ENCODE data around the gene PTPN14. TPM values are rescaled to one million over a fixed set of nuclear protein-coding genes. Genes with fewer than 3 reads are reported as not detected.

The PTPN14 gene
- total and polyA plus RNA-seq, 2 of the 8 experiments (the other 6 are each of a cell fraction or from before 2014, with no cell fraction given): 14.4 to 93.6 TPM

GRCh38 chr1:214362188-214362882 is 189.1 kb downstream of the PTPN14 start:
- Histone ChIP-seq H3K27me3 (replicated peaks in 1 of 4; ENCODE audit: control insufficient read depth in 3 of 4, extremely low read depth in 1 of 4, insufficient read depth in 3 of 4, low read length in 3 of 4) (no peaks in the 10 kb centered on the region), H3K79me2 (ENCODE audit: control insufficient read depth in 1 of 2, insufficient read depth in 2 of 2, low read length in 2 of 2) (no peaks in the 10 kb centered on the region), H4K20me1 (replicated peaks in 1 of 2; ENCODE audit: control insufficient read depth in 1 of 2, insufficient read depth in 2 of 2, low read length in 2 of 2) (no peaks in the 10 kb centered on the region), H3K27ac (ENCODE audit: low read depth, low read length) (no peak overlapping the region), H3K9ac (replicated peaks in 1 of 4; ENCODE audit: extremely low read depth in 1 of 4, low read depth in 3 of 4, low read length in 3 of 4) (no peak overlapping the region), H3K4me1 (replicated peaks in 1 of 4; ENCODE audit: control insufficient read depth in 3 of 4, insufficient read depth in 4 of 4, low read length in 3 of 4) (no peaks in the 10 kb centered on the region), H2BK20ac (ENCODE audit: low read length) (no peak overlapping the region), H2BK12ac (ENCODE audit: low read depth, low read length) (no peak overlapping the region), H3K9me3 (ENCODE audit: insufficient read depth in 2 of 2, low read depth in 1 of 2, low read length in 1 of 2) (no peaks in the 10 kb centered on the region), H3K14ac (ENCODE audit: insufficient read length) (no peak overlapping the region), H3K23ac (ENCODE audit: insufficient read length) (no peak overlapping the region), H3K4me3 (ENCODE audit: extremely low read depth in 1 of 4, insufficient read depth in 2 of 4, low read depth in 3 of 4, low read length in 4 of 4) (no peak overlapping the region), H2AFZ (ENCODE audit: low read length) (no peak overlapping the region), H3K4me2 (ENCODE audit: insufficient read depth in 1 of 2, low read depth in 2 of 2, low read length in 2 of 2) (no peak overlapping the region), H4K91ac (replicated peaks; ENCODE audit: insufficient read length, low read length) (no peak overlapping the region), H3K18ac (ENCODE audit: extremely low read depth, low read length) (no peak overlapping the region), H2BK15ac (ENCODE audit: low read length) (no peak overlapping the region), H3K36me3 (ENCODE audit: control insufficient read depth in 2 of 4, insufficient read depth in 4 of 4, low read length in 3 of 4) (peaks cover 2 to 60% (median 15%) of the 10 kb centered on the region in 4 experiments; a peak in 7 of 8 replicates), H2AK5ac (ENCODE audit: low read depth, low read length) (no peak overlapping the region), H3K23me2 (ENCODE audit: low read depth, low read length) (peaks cover 2% of the 10 kb centered on the region; the same call in 1 of the 2 replicates), H4K5ac (ENCODE audit: insufficient read length, low read depth, low read length) (no peak overlapping the region), H3K79me1 (ENCODE audit: low read depth, low read length) (no peaks in the 10 kb centered on the region; the same call in 1 of the 2 replicates), H3K4ac (replicated peaks; ENCODE audit: insufficient read length, low read depth, low read length) (no peak overlapping the region), H2BK120ac (replicated peaks; ENCODE audit: low read depth, low read length) (no peak overlapping the region), H2BK5ac (ENCODE audit: low read depth, low read length) (no peak overlapping the region), H4K8ac (ENCODE audit: extremely low read depth, insufficient read depth, low read length) (no peak overlapping the region), H3K56ac (replicated peaks; ENCODE audit: insufficient read length, low read depth, low read length) (no peak overlapping the region)
- POLR2A ChIA-PET (ENCODE audit: partially characterized antibody): no interaction called here
- CTCF ChIA-PET (ENCODE audit: partially characterized antibody): interaction anchor here (1.6 to 11.1 kb wide), 2 partner anchors 10 to 32 kb away, joined by 7 to 124 read pairs; no protein-coding TSS in a partner anchor
- FAIRE-seq (no peak), DNase-seq (ENCODE audit: low read depth in 1 of 2, low spot score in 2 of 2) (no peak)
- 85% methylated on average over 9 of the region's 9 CpGs; no CpG with 5 or more reads in 1 of the 2 experiments for WGBS, 2 experiments (ENCODE audit: extremely low coverage in 1 of 2, insufficient coverage in 1 of 2, insufficient read length in 1 of 2, insufficient replicate concordance in 2 of 2, low coverage in 1 of 2, low lambda C conversion rate in 2 of 2, missing lambda C conversion rate in 1 of 2)
- TF ChIP-seq POLR2A (IDR thresholded peaks at IDR 0.05; ENCODE audit: control extremely low read depth in 1 of 2, low read depth in 2 of 2, low read length in 2 of 2): no peak
- TF ChIP-seq CBX5 (IDR thresholded peaks at IDR 0.05; ENCODE audit: low read depth, low read length): no peak
- no peak for TF ChIP-seq EZH2 (IDR thresholded peaks at IDR 0.05; ENCODE audit: low read depth, low read length, severe bottlenecking)
- TF ChIP-seq RNF2 (IDR thresholded peaks at IDR 0.05; ENCODE audit: borderline replicate concordance, low read depth, low read length, missing control alignments, poor library complexity, severe bottlenecking): no peak
- TF ChIP-seq GABPA (IDR thresholded peaks at IDR 0.05; ENCODE audit: borderline replicate concordance, insufficient read depth, low read length): no peak
- TF ChIP-seq EGR1 (IDR thresholded peaks at IDR 0.05; ENCODE audit: borderline replicate concordance, low read depth, low read length): no peak
- TF ChIP-seq TEAD4 (IDR thresholded peaks at IDR 0.05; ENCODE audit: low read depth, low read length): no peak
- no peak for TF ChIP-seq BRCA1 (IDR thresholded peaks at IDR 0.05; ENCODE audit: low read depth, low read length)
- TF ChIP-seq EP300 (IDR thresholded peaks at IDR 0.05; ENCODE audit: borderline replicate concordance in 1 of 2, low read depth in 2 of 2, low read length in 2 of 2): no peak
- TF ChIP-seq SP4 (IDR thresholded peaks at IDR 0.05; ENCODE audit: low read length): no peak
- no peak for TF ChIP-seq RBBP5 (IDR thresholded peaks at IDR 0.05; ENCODE audit: borderline replicate concordance, low read depth, low read length)
- TF ChIP-seq TBP (IDR thresholded peaks at IDR 0.05; ENCODE audit: low read depth, low read length): no peak
